Measurements from ENCODE around the gene SIPA1L3.

Gene SIPA1L3

DNA sequence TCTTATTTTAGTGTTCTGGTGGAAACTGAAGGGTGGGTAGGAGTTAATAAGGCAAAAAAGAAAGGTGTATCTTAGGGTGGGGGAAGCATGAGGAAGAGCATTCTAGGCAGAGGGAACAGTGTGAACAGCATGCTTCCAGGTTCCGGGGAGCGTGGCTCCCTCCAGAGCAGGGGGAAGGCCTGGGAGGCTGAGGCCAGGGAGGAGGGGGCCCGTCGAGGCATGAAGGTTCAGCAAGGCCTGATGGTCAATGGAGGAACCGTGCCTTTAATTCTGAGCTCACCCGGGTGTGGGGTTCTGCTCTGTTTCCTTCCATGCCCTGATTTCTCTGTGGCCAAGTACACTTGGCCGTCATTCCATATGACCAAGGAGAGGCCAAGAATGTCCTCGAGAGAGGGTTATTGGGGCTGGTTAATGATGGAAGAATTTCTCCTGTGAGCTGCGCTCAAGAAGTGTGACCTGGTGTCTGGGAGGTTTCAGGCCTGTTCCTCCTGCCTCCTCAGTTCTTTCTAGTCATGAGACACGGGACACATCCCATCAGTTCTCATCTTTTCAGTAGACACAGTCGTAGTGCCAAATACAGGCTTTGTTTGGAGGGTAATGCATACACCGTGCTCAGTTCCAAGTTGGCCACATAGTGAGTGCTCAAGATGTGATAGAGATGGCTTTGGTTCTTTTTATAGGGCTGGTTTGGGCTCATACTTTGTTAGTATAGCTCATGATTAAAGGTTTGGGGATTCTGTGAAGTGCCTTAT lies 73.6 kb downstream of the SIPA1L3 start:
- DNase-seq = no peak

DNA sequence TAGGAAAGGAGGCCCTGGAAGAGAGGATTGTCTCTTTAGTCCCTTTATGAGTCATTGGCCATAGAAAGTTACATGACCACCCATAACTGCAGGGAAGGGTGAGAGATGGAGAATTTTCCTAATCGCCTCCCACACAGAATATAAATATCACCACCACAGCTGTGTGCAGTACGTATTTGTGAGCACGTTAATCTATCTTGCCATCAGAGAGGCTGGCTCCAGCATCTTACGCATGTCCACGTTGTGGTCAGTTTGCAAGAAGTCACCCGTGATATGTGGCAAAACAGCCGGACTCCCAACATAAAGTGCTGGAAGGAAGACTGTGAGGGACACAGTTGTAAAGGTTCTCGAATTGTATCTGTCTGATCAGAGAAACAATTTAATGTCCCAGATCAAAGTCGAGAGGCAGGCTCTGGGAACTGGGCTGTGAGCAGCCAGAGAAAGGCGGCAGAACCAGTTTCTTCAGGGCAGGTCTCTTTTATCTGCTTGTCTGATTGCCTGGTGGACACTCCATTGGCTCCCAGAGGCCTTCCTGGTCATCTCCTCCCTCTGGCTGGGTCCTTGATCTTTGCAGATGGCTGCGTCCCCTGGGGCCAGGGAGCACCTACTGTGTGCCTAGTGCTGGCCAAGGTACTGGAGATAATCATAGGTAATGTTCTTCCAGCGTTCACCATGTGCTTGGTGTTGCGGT lies 74.9 kb downstream of the SIPA1L3 start:
- no peak for DNase-seq

DNA sequence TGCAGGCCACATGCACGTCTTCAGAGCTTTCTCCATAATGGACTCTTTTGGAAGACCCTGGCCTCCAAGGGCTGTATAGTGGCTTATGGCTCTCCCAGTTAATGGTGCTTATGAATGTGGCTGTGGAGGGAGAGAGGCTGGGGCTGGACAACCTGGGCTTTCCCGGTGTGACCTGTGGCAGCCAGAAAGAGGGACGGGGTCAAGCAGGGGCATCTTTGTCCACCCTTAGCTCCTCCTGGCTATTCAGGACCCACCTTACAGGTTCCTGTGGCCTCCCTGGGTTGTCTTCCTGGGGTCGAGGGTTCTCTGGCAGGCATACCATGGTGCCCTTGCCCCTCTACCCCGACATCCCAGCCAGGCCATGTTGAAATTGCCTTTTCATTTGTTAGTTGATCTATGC lies 75.6 kb downstream of the SIPA1L3 start:
- no peak for DNase-seq

DNA sequence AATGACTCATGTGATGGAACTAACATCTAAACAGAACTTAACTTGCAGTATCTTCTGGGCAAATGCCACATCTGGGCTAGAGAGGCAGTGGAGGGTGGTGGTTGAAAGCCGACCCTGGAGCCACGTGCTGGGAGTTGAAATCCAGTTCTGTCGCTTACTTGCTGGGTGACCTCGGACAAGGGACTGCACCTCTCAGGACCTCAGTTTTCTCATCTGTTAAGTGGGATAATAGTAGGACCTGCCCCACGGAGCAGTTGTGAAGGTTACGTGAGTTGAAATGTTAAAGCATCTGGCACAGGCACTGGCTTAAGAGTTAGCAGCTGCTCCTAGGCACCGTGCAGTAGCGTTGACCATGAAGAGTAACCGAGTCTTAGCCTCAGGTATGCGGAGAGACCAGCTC lies 76.1 kb downstream of the SIPA1L3 start:
- no peak for DNase-seq

DNA sequence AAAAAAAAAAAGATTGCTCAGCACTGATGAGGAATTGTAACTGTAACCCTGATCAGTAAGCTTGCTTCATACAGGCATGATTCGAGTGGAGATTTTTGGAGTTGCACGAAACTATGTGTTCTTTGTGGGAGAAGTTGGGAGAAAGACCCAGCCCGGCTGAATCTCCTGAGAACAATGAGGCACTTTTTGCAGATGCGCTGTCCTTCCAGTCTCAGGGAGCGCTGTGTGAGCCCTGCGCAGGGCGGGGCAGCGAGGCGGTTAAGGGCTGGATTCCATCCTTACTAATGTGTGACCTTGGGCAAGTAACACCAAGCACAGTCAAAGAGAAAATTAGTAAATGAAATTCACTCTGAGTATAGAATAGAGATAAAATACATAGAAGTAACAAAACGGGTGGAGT lies 76.9 kb downstream of the SIPA1L3 start:
- no peak for DNase-seq

DNA sequence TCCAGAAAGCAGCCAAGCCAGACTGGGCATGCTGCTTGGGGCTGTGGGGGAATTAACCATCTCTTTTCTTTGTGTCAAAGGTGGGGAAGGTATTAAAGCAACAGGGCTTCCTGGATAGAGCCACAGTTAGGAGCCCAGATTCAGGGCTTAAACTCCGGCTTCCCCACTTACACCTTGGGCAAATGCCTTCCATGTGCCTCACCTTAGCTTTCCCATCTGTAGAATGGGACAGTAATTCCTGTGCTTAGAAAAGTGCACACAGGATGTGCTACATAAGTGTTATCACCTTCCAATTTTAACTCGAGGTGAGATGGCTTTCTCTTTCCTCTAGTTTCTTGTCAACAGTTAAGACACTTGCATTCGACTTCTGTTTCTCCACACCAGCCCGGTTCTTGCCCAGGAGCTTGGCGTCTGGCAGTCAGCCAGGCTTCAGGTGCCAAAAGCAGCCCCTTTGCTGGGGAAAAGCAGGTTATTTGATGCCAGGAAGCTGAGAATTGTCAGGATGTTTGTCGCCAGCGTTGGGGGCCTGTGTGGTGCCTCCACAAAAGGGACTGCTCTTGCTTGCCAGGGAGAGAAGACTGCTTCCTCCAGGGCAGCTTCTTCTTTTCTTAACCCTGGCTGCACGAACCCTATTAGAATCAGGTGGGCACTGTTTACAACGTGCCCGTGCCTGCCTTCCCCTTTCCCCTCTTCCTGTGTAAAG lies 79.2 kb downstream of the SIPA1L3 start:
- no peak for DNase-seq

DNA sequence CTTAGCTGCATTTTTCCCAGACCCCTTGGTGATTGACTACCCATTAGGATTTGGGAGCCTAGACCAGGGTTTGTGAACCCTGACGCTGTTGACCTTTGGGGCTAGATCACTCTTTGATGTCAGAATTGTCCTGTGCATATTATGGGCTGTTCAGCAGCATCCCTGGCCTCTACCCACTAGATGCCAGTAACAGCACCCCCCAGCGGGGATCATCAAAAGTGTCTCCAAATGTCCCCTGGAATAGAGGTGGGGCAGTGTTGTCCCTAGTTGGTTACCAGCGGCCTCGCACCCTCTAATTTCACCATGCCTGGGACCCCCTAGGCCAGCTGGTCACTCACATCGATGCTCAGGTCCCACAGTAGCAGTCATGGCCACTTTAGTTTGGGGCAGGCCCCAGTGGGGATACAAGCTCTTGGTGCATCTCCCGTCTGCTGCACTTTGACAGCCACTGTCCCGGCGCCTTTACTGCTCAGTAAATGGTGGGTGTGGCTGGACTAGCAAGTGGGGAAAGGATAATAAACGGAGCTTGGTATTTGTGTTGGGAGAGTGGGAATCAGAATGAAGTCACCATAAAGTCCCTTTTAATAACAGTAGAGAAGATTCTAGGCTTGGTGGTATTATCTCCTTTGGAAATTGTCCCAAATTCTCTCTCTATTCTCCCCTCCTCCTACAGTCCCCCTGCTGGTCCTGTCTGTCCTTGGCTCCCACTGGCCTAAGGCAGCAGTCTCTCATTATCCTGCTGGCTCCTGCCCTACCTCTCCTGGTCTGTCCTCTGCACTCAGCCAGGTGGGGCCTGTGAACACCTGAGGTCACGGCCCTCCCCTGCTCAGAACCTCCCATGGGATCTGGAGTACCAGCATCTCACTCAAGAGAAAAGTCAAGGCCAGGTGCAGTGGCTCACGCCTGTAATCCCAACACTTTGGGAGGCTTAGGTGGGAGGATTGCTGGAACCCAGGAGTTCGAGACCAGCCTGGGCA lies 80.6 kb downstream of the SIPA1L3 start:
- DNase-seq = no peak

DNA sequence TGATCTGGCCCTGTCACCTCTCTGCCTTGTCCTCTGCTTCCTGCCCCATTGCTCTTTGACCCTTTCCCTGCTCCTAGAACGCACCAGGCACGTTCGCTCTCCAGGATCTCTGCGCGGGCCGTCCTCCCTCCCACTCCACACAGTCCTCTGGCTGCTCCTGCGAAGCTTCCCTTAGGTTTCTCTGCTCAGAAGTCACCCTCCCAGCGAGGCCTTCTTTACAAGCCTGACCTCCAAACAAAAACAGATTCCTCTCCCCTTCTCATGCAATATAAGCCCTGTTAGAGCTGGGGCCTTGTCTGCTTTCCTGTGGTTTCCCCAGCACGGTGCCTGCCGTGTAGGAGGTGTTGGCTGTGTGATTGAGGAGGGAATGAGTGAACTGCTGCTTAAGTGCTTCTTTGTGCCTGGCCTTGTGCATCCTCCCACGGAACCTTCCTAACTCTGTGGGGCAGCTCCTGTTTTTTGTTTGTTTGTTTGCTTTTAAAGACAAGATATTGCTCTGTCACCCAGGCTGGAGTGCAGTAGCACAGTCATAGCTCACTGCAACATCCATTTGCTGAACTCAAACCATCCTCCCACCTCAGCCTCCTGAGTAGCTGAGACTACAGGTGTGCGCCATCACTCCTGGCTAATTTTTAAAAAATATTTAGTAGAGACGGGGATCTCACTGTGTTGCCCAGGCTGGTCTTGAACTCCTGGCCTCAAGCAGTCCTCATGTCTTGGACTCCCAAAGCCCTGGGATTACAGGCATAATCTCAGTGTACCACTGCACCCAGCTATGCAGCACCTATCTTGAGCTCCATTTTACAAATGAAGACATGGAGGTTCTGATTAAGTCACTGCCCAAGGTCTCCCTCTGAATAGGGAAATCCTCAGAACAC lies 82.0 kb downstream of the SIPA1L3 start:
- no peak for DNase-seq

DNA sequence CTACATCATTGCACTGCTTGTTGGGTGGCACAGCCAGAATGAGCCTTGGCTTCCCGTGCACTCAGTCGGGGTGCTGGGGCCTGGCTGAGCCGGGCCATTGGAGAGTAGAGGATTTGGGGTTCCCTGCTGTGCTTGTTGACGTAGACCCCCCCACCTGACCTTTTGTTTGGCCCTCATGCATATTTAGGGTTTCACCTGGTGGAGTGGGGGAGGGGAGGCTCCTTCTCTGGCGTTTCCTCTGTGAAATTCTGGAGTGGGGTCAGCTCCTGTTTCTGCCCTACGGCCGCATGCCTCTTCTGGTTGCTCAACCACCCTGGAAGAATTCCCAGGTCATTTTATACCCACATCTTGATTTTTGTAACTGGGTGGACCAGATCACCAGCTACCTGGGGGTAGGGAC lies 82.8 kb downstream of the SIPA1L3 start:
- no peak for DNase-seq

DNA sequence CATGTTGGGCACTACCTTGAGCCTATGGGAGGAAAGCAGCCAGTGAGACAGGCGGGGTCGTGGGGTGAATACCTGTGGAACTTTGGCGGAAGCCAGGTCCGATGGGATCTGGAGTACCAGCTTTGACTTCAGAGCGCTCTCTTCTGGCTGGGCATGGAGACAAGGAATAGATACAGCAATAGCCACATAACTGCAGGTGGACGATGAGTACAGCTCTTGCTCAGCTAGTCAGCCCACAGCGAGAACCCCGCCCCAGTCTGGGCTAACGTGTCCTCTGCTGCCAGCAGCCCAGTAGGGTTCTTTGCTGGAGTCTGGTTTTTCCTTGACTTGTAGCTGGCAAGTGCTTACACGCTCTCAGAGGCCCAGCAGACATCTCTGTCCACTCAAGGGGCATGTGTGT lies 83.4 kb downstream of the SIPA1L3 start:
- DNase-seq = no peak

DNA sequence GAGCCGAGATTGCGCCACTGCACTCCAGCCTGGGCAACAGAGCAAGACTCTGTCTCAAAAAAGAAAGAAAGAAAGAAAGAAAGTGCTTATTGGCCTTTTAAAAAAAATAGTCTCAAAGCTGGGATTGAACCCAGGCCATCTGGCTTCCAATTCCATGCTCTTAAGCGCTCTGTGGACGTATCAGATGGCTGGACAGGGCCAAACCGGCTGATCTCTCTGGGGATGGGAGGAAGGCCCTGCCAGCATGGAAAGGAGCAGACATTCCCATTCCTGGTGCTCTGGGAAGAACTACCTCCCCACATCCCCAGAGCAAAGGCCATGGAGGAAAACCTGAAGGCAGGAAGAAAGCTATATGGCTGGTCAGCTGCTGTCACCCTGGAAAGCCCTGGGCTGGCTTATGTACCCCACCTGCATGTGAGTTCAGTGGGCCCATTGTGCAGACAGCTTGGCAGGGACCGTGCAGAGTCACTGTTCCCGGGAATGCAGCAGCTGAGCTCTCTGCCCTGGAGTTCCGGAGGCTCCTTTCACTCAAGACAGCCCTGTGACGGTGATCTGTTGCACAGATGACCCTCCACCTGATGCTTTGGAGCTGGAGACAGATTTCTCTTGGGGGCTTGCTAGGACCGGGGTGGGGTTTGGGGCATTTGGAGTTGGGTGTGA lies 84.3 kb downstream of the SIPA1L3 start:
- no peak for DNase-seq

DNA sequence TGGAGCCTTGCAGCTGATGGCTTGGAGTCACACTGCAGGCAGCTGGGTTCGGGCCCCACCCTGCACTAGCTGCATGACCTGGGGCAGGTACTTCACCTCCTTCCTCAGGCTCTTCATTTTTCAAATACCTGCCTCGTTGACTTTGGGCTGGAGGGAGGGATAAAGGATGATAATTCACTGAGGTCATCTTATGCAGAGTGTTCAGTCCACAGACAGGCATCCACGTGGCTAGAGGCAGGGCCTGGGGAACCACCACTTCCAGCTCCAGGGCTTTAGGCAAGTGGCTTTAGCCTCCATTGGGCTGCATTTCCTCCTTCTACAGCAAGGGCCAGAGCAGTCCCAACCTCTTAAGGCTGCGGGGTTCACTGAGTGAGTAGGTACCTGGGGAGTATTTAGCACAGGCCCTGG lies 84.8 kb downstream of the SIPA1L3 start:
- DNase-seq = no peak

DNA sequence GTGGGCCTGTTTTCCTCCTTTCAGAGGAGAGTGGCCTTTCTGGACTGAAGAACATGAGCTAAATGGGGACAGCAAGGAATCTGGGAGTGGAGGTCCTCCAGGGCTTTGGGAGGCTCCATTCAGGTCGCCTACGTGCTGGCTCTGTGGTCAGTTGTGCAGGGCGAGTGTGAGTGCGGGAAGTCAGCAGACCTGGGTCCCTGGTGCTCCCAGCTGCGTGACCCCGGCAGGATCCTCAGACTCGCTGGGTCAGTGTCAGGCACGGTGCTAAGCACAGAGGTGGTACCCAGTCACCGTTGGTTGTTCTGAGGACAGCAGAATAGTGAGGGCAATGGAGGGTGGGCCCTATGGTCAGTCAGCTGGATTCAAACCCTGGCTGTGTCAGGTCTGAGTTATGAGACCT lies 85.8 kb downstream of the SIPA1L3 start:
- DNase-seq = no peak

DNA sequence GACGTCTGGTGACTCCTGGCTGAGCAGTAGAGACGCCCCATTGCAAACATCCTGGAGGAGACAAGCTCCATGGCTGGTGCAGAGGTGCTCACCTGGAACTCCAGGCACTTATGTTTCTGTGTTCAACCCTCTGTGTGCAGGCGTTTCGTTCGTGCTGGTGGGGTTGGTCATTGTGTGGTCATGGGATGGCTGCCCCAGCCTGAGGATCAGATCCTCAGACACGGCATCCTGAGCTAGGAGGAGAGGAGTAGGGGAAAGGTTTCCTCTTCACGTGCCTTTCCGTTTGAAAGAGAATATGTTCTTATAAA lies 87.8 kb downstream of the SIPA1L3 start:
- no peak for DNase-seq

DNA sequence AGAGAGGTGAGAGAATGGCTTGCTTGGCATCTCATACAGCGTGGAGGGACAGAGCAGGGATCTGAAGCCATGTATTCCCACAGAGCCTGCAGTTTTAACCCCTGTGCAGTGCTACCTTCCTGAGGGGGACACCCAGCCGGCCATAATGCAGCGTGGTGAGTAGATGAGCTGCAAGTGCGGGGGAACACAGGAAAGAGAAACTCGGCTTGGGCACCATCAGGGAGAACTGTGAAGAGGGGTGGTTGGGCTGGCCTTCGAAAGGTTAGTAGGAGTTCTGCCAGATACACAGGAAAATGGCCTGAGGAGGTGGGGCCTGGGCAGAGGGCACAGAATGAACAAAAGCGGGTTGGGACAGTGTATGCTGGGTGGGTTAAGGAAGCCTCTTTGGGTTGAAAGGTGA lies 88.3 kb downstream of the SIPA1L3 start:
- no peak for DNase-seq

DNA sequence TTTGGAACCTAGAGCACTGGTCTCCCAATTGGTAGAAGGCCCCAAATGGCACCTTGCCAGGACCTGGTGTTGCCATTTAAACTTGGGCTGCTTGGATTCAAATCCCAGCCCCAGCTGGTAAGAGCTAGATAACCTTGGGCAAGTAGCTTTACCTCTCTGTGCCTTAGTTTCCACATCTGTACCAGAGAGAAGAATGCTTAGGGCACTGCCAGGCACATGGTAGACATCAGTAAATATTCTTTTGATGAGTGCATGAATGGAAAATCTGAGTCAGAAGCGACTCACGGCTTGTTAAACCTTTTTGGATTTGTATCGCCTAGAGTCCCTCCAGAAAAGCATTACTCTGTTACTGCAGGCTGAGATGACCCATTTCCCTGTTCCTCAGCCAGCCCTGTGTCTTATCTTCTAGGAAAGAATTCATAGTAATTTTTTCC lies 90.9 kb downstream of the SIPA1L3 start:
- no peak for DNase-seq

DNA sequence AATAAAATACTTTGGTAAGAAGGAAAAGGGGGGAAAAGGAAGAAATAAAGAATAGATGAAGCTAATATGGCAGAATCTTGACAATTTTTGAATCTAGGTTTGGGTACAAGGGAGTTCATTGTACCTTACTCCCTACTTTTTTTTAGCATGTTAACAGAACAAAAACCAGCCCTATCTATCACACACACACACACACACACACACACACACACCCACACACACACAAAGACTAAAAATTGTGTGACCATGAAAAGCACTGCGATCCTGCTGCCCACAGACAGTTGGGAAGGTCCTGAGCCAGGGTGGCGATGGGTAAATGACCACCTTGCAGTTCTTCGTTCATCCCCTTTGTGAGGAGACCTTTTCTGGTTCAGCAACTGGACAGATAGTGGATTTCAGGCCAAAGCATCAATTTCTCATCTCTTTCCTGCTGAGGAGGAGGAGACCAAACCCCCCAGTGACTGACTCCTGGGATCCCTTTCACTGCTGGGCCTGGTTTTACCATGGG lies 91.8 kb downstream of the SIPA1L3 start:
- no peak for DNase-seq

DNA sequence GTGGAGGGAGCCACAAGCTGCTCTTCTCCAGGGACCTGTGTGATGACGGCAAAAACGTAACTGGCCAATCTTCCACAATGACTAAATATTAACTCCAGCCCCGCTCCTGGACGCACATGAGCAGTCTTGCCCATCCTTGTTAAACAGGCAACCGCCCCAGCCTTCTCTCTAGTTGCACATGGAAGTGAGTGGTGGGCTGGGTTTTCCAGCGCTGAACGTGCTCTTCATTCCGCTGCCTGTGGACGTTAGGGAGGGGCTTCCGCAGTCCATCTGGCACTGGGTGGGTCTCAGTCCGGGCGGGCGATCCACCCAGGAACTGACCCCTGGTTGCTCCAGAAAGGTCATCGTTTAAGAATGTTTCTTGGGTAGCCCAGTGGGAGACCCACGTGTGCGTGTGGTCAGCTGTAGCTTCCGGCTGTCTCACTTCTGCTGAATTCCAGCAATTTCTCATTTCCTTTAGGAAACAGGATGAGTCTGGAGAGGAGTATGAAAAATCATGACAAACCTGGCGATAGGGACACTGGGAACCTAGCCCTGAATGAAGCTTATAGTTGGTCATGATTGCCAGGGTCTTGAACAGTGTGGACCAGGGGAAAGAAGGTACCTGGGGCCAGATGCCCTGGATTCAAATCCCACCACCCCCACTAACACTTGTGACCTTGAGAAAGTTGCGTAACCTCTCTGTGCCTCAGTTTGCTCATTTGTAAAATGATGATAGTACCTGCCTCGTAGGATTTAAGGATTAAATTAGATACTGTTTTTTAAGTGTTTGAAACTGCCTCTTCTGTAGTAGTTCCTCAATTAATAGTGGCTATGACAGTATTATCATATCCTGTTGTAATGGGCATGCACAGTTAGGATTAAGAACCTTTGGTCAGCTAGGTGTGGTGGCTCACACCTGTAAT lies 92.6 kb downstream of the SIPA1L3 start:
- DNase-seq = no peak

DNA sequence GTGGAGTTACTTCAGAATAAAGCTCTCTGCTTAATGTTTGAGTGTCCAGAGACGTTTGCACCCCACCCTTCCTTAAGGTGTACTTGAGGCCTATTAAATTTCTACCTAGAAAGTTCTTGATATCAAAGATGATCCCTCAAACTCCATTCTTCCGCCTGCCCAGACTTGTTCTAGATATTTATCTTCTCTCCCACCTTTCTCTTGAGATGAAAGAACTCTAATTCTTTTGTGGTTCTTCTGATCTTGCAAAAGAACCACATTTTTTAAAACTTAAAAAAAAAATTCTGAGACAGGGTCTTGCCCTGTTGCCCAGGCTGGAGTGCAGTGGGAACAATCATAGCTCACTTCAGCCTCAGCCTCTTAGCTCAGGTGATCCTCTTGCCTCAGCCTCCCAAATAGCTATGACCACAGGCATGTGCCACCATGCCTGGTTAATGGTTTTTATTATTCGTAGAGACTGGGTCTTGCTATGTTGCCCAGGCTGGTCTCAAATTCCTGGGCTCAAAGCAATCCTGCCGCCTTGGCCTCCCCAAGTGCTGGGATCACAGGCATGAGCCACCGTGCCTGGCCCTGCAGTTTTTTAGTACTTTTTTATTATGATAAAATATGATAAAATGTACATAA lies 94.3 kb downstream of the SIPA1L3 start:
- DNase-seq = no peak

Data from NCI-H1092 (cell line).